Ishikawa (cell line): ENCODE results near the gene TNFAIP1.

Source experiments
- EGR1 ChIP-seq: IDR thresholded peaks from 2 replicates; pipeline ENCODE4 v1.6.1; 2012
- EP300 ChIP-seq: IDR thresholded peaks from 2 replicates; pipeline ENCODE4 v1.6.1; 2012; ENCODE audit warnings: borderline replicate concordance
- FOXM1 ChIP-seq: IDR thresholded peaks from 2 replicates; pipeline ENCODE4 v1.6.1; 2012; ENCODE audit warnings: low read depth, borderline replicate concordance

GRCh38 chr17:28370035-28370743 is 34.6 kb downstream of the TNFAIP1 start, which contains the start of gene VTN:
- TF ChIP-seq EP300 (no peak), EGR1 (no peak), FOXM1 (no peak)
